Mucosa of descending colon (tissue), 3 donors: Measurements from ENCODE around the gene LARP1. TPM values are rescaled to one million over a fixed set of nuclear protein-coding genes. Genes with fewer than 3 reads are reported as not detected.
A peak's percentile ranks its signal among the peaks of the same experiment; 100 is the strongest.
"Not testable (repeated sequence)": the region's sequence is repeated elsewhere in the genome, so short reads cannot be mapped to it uniquely, and the experiment has no call there.

Source experiments
- ATAC-seq: fragments of 200-7000 bp; cut with Tn5 transposase; one replicate; pipeline ENCODE4 v1.9.1; 2020; ENCODE audit warnings: mild to moderate bottlenecking, moderate library complexity
- DNase-seq, 3 donors: peaks; one replicate each; pipeline ENCODE4 v3.0.0-alpha.2; 2020
- H3K36me3 ChIP-seq: fragments of 200-600 bp; one replicate; pipeline ENCODE4 v1.8.0; 2021; ENCODE audit warnings: low read depth, mild to moderate bottlenecking
- H3K4me1 ChIP-seq: fragments of 200-600 bp; one replicate; pipeline ENCODE4 v1.8.0; 2021; ENCODE audit warnings: low read depth, mild to moderate bottlenecking
- H3K4me3 ChIP-seq: fragments of 200-600 bp; one replicate; pipeline ENCODE4 v1.8.0; 2021; ENCODE audit warnings: mild to moderate bottlenecking
- H3K9me3 ChIP-seq: fragments of 200-600 bp; one replicate; pipeline ENCODE4 v1.8.0; 2021; ENCODE audit warnings: mild to moderate bottlenecking
- intact Hi-C, 2 donors: fragments of 100-400 bp; cut with DNase I in 1 of 2; cut with micrococcal nuclease in 1 of 2; formaldehyde crosslinking; loops; one replicate each; pipeline versions ENCODE4 v1.11.0 to v1.11.1; 2022; cut with DNase I, micrococcal nuclease
- total RNA-seq, 3 donors: library from RNA; stranded (reverse); fragmentation: NEBNext Ultra II Directional in 2 of 3; extraction: Animal tissue kit (Norgen Biotek cat#: 25700) in 2 of 3; gene quantifications; one replicate each; pipeline versions ENCODE4 v1.2.1 to v1.2.4, GENCODE V29; 2021 to 2023
- TF ChIP-seq, protein P1 (sequence below): fragments of 200-600 bp; IDR thresholded peaks from one replicate; pipeline ENCODE4 v1.8.0; 2022; ENCODE audit warnings: antibody characterized with exemption, mild to moderate bottlenecking
- donor health status: DM: no; HTN: no; CAD: no; lungs with moderate emphysema.
- donor health status: DM: no; HTN: no; CAD: no.
- donor health status: DM: no; HTN: yes; CAD: no.

The LARP1 gene
- total RNA-seq, 3 donors from 2014 or later, result 127 to 157 (median 140) TPM

DNA sequence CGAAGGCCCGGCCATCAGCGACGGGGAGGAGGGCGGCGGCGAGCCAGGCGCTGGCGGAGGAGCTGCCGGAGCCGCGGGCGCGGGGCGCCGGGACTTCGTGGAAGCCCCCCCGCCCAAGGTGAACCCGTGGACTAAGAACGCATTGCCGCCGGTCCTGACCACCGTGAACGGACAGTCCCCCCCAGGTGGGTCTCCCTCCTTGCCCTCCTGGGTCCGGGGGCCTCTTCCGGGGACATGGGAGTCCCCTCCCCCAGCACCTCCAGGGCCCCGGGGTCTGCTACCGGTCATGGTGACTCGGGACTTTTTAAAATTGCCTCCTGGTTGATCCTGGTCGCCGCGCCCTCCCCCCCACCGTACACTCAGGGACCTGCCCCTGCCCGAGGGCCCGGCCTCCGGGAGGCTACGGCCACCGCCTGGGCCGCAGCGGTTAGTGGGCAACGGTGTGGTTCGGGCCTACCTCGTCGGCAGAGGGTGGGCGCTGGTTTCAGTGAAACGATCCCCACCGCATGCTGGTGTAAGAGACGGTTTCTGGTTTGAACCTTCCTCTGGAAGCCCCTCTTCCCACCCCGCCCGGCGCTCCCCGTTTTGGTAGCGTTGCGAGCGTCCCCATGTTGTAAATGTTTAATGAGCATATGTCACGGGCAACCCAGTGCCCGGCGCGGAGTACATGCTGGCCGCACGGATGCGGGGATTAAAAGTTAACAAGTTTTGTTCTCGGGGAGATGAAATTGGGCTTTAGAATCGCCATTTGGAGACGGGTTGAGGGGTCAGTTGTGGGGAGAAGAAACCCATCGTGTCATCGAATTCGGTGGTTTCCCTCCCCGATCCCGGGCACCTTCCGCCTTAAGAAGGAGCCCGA is 1.1 kb downstream of the LARP1 start:
- TF ChIP-seq, protein P1, sequence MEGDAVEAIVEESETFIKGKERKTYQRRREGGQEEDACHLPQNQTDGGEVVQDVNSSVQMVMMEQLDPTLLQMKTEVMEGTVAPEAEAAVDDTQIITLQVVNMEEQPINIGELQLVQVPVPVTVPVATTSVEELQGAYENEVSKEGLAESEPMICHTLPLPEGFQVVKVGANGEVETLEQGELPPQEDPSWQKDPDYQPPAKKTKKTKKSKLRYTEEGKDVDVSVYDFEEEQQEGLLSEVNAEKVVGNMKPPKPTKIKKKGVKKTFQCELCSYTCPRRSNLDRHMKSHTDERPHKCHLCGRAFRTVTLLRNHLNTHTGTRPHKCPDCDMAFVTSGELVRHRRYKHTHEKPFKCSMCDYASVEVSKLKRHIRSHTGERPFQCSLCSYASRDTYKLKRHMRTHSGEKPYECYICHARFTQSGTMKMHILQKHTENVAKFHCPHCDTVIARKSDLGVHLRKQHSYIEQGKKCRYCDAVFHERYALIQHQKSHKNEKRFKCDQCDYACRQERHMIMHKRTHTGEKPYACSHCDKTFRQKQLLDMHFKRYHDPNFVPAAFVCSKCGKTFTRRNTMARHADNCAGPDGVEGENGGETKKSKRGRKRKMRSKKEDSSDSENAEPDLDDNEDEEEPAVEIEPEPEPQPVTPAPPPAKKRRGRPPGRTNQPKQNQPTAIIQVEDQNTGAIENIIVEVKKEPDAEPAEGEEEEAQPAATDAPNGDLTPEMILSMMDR, result no peak
- H3K4me1 ChIP-seq, result peaks cover 29% of the 10 kb centered on the region

DNA sequence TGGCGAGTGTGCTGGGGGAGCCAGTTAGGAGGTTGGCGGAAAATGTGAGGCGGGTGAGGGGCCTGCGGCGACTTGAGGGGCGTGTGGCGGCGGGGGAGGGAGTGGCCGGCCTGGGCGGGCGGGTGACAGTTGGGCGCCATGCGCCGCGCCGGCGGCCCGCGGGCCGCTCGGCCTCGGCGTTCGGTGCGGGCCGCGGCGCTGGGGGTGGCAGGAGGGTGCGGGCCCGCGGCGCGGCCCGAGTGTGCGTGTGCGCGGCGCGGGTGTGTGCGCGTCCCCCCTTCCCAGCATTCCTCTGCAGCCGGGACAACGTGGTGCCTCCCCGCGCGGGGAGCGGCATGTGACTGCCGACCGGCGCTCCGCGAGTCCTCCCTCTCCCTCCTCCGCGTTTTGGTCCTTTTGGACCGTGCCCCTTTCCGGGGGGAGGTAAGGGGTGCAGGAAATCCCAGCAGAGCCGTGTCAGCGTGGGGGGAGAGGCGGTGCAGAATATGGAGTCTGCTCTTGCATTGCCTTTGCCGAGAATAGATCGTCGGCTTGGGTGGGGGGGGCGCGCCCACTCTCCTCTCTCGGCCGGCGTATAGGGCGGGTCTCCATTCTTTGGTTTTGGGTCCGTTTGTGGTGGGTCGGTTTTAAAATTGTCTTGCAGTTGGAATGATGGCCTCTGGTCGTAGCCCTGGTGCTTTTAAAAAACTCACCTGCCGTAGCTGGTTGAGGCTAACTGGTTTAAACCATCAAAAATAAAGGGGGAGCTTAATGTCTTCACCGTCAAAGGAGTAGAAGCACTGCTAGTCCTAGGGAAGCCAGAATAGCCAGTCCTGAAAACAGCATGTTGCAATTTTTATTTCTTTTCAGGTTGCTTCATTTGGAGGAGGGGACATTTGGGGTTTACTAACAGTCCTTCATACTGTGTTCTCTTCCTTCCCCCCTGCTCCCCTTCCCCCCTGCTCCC is 2.0 kb downstream of the LARP1 start:
- H3K4me3 ChIP-seq, result peak overlapping the region; percentile 97
- no peaks in the 10 kb centered on the region for H3K36me3 ChIP-seq
- ATAC-seq (peak; percentile 0), DNase-seq (peak; percentile 56 to 82 (median 72))
- TF ChIP-seq, protein P1, result no peak
- intact Hi-C loops, result no loop called here
- peaks cover 35% of the 10 kb centered on the region for H3K4me1 ChIP-seq
- no peaks in the 10 kb centered on the region for H3K9me3 ChIP-seq

More for the DNA sequence above, 1.1 kb downstream of the LARP1 start:
- Histone ChIP-seq H3K9me3 (no peaks in the 10 kb centered on the region), H3K4me3 (peak overlapping the region; percentile 97), H3K36me3 (no peaks in the 10 kb centered on the region)
- ATAC-seq (peak; percentile 20), DNase-seq (peak; percentile 65 to 83 (median 76))
- intact Hi-C loops, result no loop called here

DNA sequence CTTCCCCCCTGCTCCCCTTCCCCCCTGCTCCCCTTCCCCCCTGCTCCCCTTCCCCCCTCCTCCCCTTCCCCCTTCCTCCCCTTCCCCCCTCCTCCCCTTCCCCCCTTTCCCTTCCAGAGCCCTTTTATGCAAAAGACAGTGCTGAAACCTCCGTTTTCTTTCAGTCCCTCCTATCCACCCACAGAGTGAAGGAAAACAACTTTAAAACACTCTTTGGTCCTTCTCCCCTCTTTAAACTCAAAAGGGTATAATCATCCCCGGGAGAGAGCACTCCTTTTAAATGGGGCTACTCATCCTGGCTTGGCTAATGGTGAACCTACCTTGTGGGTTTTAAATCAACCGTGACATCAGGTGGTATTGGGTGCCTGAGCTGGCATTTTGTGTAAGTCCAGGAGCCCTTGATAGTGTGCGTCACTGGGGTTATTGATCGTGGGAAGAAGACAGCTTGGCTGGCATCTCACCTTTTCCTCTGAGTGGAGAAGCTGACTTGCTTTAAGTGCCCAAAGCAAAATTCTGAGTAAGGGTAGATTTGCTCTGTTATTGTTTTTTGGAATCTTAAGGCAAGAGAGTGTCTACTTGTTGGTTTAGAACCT is 2.7 kb downstream of the LARP1 start:
- no peak for DNase-seq
- Histone ChIP-seq H3K4me1 (peaks cover 35% of the 10 kb centered on the region), H3K9me3 (no peaks in the 10 kb centered on the region), H3K4me3 (no peak overlapping the region), H3K36me3 (no peaks in the 10 kb centered on the region)
- no peak for ATAC-seq
- TF ChIP-seq, protein P1, result no peak
- intact Hi-C loops, result no loop called here

DNA sequence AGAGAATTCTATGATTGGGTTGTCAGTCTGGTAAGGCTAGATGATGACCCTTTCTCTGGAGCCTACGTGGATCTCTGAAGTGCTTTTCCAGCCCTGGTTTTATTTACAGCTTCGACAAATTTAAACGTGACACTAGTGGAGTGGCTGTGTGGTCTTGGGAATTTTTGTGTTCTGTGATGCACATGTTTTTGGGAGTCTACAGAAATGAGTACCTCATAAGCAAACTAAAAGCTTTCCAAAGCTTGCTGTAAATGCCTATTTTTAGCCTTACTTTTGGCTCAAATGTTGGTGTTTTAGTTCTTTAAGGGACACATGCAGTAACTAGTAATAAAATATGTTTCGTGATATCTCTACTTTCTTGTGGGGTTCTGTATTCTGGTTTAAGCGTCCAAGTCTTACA is 3.3 kb downstream of the LARP1 start:
- ATAC-seq (no peak), DNase-seq (no peak)
- Histone ChIP-seq H3K4me1 (peaks cover 34% of the 10 kb centered on the region), H3K36me3 (no peaks in the 10 kb centered on the region), H3K9me3 (no peaks in the 10 kb centered on the region), H3K4me3 (no peak overlapping the region)
- TF ChIP-seq, protein P1, result no peak
- intact Hi-C loops, result no loop called here

DNA sequence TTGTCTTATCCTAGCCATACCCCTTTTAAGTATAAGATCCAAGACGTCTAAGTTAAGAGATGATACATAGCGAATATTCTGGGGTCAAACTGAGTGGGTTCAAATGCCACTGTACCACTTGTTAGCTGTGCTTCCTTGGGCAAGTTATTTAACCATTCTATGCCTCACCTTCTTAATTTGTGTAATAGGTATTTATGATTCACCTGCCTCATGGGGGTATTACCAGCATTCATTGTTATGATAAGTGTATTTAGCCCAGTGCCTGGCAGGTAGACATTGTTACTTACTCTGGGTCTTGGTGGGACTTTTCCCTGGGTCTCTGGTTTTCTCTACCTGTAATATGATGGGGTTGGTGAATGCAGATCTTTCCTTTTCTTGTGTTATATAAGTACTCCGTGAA is 3.8 kb downstream of the LARP1 start:
- Histone ChIP-seq H3K36me3 (no peaks in the 10 kb centered on the region), H3K9me3 (no peaks in the 10 kb centered on the region), H3K4me3 (no peak overlapping the region), H3K4me1 (peaks cover 29% of the 10 kb centered on the region)
- DNase-seq (no peak), ATAC-seq (no peak)
- TF ChIP-seq, protein P1, result no peak
- intact Hi-C loops, result no loop called here

DNA sequence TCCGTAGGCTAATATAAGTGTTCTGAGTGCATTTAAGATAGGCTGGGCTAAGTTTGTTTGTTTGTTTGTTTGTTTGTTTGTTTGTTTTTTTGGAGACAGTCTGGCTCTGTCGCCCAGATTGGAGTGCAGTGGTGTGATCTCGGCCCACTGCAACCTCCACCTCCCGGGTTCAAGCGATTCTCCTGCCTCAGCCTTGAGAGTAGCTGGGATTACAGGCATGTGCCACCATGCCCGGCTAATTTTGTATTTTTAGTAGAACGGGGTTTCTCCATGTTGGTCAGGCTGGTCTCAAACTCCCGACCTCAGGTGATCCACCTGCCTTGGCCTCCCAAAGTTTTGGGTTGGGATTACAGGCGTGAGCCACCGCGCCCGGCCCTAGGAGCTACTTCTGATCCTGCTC is 4.7 kb downstream of the LARP1 start:
- intact Hi-C loops, H3K36me3 ChIP-seq, DNase-seq, H3K9me3 ChIP-seq, ATAC-seq, H3K4me3 ChIP-seq: not testable (repeated sequence)
- H3K4me1 ChIP-seq, result peaks cover 25% of the 10 kb centered on the region
